Liver (tissue), 3 donors: Measurements from ENCODE around the gene TRIM14.

Experiments used
- ATF3 ChIP-seq: IDR thresholded peaks from 2 replicates; pipeline ENCODE4 v1.6.1; 2016; ENCODE audit warnings: antibody characterized with exemption
- TF ChIP-seq, protein P1 (sequence below): IDR thresholded peaks from 2 replicates; pipeline ENCODE4 v1.6.1; 2016; ENCODE audit warnings: antibody characterized with exemption
- TF ChIP-seq, protein P2 (sequence below): IDR thresholded peaks from 2 replicates; pipeline ENCODE4 v1.6.1; 2016; ENCODE audit warnings: antibody characterized with exemption, mild to moderate bottlenecking
- TF ChIP-seq, protein P3 (sequence below): fragments of 150-350 bp; IDR thresholded peaks from 2 replicates; pipeline ENCODE4 v1.5.1; 2017; ENCODE audit warnings: improper control_type of control experiment, low read depth, low read length; ENCODE audit not compliant: missing input control
- donor health status: healthy.
- donor health status: healthy.

DNA sequence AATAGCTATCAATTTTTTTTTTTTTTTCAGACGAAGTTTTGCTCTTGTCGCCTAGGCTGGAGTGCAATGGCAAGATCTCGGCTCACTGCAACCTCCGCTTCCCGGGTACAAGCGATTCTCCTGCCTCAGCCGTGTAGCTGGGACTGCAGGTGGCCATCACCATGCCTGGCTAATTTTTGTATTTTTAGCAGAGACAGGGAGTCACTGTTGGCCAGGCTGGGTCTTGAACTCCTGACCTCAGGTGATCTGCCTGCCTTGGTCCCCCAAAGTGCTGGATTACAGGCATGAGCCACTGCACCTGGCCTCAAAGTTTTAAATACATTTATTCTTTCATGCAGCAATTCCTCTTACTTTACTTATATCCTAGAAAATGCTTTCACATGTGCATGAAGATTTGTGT is 17.6 kb downstream of the TRIM14 start:
- TF ChIP-seq, protein P1, sequence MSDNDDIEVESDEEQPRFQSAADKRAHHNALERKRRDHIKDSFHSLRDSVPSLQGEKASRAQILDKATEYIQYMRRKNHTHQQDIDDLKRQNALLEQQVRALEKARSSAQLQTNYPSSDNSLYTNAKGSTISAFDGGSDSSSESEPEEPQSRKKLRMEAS = no peak
- TF ChIP-seq, protein P2, sequence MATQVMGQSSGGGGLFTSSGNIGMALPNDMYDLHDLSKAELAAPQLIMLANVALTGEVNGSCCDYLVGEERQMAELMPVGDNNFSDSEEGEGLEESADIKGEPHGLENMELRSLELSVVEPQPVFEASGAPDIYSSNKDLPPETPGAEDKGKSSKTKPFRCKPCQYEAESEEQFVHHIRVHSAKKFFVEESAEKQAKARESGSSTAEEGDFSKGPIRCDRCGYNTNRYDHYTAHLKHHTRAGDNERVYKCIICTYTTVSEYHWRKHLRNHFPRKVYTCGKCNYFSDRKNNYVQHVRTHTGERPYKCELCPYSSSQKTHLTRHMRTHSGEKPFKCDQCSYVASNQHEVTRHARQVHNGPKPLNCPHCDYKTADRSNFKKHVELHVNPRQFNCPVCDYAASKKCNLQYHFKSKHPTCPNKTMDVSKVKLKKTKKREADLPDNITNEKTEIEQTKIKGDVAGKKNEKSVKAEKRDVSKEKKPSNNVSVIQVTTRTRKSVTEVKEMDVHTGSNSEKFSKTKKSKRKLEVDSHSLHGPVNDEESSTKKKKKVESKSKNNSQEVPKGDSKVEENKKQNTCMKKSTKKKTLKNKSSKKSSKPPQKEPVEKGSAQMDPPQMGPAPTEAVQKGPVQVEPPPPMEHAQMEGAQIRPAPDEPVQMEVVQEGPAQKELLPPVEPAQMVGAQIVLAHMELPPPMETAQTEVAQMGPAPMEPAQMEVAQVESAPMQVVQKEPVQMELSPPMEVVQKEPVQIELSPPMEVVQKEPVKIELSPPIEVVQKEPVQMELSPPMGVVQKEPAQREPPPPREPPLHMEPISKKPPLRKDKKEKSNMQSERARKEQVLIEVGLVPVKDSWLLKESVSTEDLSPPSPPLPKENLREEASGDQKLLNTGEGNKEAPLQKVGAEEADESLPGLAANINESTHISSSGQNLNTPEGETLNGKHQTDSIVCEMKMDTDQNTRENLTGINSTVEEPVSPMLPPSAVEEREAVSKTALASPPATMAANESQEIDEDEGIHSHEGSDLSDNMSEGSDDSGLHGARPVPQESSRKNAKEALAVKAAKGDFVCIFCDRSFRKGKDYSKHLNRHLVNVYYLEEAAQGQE = no peak
- TF ChIP-seq, protein P3, sequence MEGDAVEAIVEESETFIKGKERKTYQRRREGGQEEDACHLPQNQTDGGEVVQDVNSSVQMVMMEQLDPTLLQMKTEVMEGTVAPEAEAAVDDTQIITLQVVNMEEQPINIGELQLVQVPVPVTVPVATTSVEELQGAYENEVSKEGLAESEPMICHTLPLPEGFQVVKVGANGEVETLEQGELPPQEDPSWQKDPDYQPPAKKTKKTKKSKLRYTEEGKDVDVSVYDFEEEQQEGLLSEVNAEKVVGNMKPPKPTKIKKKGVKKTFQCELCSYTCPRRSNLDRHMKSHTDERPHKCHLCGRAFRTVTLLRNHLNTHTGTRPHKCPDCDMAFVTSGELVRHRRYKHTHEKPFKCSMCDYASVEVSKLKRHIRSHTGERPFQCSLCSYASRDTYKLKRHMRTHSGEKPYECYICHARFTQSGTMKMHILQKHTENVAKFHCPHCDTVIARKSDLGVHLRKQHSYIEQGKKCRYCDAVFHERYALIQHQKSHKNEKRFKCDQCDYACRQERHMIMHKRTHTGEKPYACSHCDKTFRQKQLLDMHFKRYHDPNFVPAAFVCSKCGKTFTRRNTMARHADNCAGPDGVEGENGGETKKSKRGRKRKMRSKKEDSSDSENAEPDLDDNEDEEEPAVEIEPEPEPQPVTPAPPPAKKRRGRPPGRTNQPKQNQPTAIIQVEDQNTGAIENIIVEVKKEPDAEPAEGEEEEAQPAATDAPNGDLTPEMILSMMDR = no peak
- TF ChIP-seq ATF3 = no peak
